Urinary bladder (tissue), 4 donors: ENCODE measurements around the gene TRERF1. TPM values are rescaled to one million over a fixed set of nuclear protein-coding genes. Genes with fewer than 3 reads are reported as not detected.

Experiments used
- DNase-seq: peaks from one replicate; pipeline ENCODE4 v3.0.0-alpha.2; 2015; ENCODE audit errors: extremely low spot score
- H3K27ac ChIP-seq: one replicate; pipeline ENCODE4 v1.5.1; 2013; ENCODE audit warnings: low read depth, mild to moderate bottlenecking, moderate library complexity
- H3K36me3 ChIP-seq: one replicate; pipeline ENCODE4 v1.6.1; 2013; ENCODE audit warnings: mild to moderate bottlenecking, moderate library complexity; ENCODE audit not compliant: insufficient read depth
- H3K4me1 ChIP-seq: one replicate; pipeline ENCODE4 v1.6.1; 2013; ENCODE audit warnings: mild to moderate bottlenecking, moderate library complexity; ENCODE audit not compliant: insufficient read depth
- H3K4me3 ChIP-seq: one replicate; pipeline ENCODE4 v1.5.1; 2013; ENCODE audit warnings: low read depth, low read length
- WGBS: extraction: QIAGEN DNeasy Blood & Tissue Kit; methylation state at CpG from one replicate; pipeline ENCODE4 v1.1.7; 2013; 5-methylcytosine and 5-hydroxymethylcytosine counted together
- polyA plus RNA-seq: library from polyadenylated mRNA; stranded (reverse); fragments of 200-250 nt; gene quantifications from one replicate; pipeline ENCODE4 v1.2.3, GENCODE V29; 2013
- total RNA-seq: library from RNA; depleted of rRNA; stranded (reverse); fragments of >200 nt; gene quantifications from one replicate; pipeline ENCODE4 v1.2.3, GENCODE V29; 2014
- donor health status: healthy with polysubstance abuse.
- donor health status: healthy.

TRERF1 gene
- total and polyA plus RNA-seq, 2 donors = 7.9 to 12.1 TPM

DNA sequence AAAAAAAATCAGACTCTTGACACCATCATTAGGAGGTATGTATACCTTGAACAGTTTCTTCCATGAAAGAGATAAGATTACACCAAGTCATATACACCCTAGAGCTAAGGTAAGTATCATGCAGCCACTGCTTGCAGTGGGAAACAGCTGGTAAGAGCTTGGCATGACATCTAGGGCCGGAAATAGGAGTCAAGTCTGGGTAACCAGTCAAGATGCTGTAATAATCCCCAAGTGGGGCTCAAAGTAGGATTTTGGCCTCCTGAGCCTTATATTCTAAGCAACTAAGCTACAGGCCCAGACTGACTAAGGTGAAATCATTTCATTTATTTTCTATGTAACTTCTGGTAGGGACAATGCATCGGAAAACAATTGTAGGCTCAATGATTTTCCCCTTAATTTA lies 23.9 kb downstream of the TRERF1 start:
- Histone ChIP-seq H3K36me3 (no peaks in the 10 kb centered on the region), H3K4me1 (peaks cover 2% of the 10 kb centered on the region), H3K27ac (no peak overlapping the region), H3K4me3 (no peak overlapping the region)
- WGBS = 81% methylated on average over 2 of the region's 2 CpGs
- no peak for DNase-seq

DNA sequence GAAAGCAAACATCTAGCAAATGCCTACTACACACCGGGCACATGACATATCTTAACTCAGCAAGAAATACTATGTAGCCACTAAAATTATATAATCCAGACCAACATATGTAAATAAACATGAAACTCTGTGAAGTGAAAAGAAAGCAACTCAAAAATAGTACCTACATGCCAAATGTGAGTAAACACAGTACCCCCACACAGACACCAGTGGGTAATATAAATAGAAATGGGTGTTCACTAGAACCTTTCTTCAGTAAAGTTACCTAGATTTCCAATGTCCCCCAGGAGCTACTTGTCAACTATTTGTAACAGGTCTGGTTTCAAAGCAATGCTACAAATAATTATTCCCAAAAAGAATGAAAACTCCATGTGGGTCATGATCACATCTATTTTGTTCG lies 25.5 kb downstream of the TRERF1 start:
- 86% methylated on average over 2 of the region's 2 CpGs for WGBS
- H3K4me1 ChIP-seq = peaks cover 2% of the 10 kb centered on the region
- H3K4me3 ChIP-seq = no peak overlapping the region
- H3K36me3 ChIP-seq = no peaks in the 10 kb centered on the region
- no peak for DNase-seq
- H3K27ac ChIP-seq = no peak overlapping the region

DNA sequence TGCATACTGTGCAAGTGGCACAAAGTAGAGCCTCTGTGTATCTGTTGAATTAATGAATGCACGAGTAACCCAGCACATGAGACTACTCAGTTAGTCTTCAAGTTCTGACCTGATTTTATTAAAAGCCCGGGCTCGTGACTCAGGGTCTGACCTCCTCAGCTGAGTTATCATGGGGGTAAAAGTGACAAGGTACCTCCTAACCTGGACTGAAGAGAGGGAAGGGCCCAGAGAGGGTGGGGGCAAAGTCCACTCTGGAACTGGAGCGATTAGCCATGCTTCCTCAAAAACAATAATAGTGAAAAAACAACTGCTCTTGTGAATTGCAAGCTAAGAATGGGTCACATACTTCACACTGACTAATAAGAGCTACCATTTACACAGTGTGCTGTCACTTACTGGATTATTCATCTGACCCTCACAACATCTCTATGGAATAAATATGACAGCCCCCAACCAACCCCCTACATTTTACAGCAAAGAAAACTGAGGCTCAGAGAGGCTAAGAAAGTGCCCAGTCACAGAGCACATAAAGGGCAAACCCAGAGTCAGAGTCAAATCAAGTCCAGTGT lies 26.7 kb downstream of the TRERF1 start:
- WGBS = 70% methylated on average over 4 of the region's 4 CpGs
- no peak for DNase-seq
- Histone ChIP-seq H3K36me3 (no peaks in the 10 kb centered on the region), H3K4me3 (no peak overlapping the region), H3K4me1 (peaks cover 2% of the 10 kb centered on the region), H3K27ac (no peak overlapping the region)

DNA sequence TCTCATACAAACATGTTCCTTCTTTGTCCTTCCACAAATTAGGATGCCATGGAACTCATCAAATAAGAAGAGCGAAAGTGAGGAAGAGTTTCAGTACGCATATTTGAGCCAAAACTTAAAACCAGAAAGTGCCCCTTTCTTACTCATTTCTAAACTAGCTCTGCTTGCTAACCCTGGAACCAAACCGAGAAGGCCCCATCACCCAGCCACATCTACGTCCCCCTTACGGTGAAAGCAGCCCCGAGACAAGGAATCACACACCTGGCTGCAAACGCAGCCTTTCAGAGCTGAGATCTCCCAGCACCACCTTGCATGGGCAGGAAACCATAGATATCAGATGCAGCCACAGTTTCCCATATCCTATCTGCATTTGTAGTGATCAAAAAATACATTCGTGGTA lies 28.5 kb downstream of the TRERF1 start:
- no peak for DNase-seq
- Histone ChIP-seq H3K4me3 (no peak overlapping the region), H3K4me1 (no peaks in the 10 kb centered on the region), H3K36me3 (no peaks in the 10 kb centered on the region), H3K27ac (no peak overlapping the region)
- 87% methylated on average over 8 of the region's 8 CpGs for WGBS

DNA sequence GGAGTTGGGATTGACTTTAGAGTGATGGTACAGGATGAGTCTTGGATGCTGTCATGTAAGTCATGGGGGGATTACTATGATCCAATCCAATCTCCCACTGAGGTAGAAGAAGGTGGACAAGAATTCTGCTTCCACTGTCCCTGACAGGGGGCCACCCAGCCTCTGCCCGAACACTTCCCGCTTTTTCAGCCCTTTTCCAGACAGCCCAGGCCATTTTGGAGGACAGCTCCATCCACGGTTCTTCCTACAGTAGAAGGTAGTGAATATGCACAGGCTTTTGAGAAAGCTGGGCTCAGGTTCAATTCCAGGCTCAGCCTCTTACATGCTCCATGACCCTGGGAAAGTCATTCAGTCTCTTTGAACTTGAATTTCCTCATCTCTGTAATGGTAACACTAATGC lies 31.0 kb downstream of the TRERF1 start:
- DNase-seq = no peak
- no peak overlapping the region for H3K4me3 ChIP-seq
- H3K27ac ChIP-seq = no peak overlapping the region
- H3K36me3 ChIP-seq = no peaks in the 10 kb centered on the region
- WGBS = 99% methylated on average over 3 of the region's 3 CpGs
- H3K4me1 ChIP-seq = no peaks in the 10 kb centered on the region

DNA sequence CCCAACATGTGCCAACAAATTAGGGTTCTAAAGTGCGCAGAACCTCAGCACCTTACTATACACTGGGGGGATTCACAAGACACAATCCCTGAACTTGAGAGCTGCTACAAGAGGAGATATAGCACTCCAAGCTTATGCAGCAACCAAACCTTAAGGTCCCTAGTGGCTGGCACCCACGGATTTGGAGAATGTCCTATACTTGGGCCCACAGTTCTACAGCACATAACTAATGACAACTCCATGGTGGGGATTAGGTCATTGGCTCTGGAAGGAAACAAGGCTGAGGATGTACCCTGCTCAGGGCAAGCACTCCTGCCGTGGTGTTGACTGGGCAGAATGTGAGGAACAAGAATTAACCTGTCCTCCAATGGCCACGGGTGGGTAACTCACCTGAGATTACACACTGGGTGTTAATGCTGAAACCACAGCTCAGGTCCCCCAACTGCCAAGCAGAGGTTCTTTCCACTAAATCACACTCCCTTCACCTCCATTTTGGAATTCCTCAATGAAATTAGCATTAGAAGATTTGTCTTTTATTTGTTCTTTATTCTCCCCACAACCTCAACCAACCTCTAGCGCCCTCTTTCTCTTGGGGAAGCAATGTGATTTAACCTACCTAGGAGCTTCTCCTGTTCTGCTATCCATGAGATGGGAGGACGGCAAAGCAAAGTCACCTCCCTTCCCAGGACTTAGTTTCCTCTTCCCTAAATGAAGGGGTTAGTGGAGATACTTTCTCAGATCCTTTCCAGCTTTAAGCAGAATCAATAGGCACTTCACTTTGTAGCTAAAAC lies 32.0 kb downstream of the TRERF1 start:
- H3K4me3 ChIP-seq = no peak overlapping the region
- H3K27ac ChIP-seq = no peak overlapping the region
- WGBS = 86% methylated on average over 6 of the region's 6 CpGs
- DNase-seq = no peak
- no peaks in the 10 kb centered on the region for H3K36me3 ChIP-seq
- no peaks in the 10 kb centered on the region for H3K4me1 ChIP-seq

DNA sequence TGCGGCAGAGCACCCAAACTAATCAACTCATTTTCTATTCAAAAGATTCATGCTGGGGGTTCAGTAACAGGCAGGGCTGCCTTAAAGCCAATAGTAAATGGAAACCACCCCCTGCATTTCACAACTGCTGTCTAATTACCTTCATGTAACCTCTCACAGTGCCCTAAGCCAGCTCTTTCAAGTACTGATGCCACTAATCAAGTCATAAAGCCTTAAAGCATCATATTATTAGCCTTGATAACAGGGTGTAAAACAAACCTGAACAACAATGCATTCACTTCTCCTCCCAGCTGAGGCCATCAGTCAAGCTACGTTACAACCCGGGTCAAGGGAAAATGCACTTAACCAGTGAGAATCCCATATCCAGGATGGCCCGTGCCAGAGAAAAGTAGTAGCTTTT lies 33.0 kb downstream of the TRERF1 start:
- DNase-seq = no peak
- 83% methylated on average over 4 of the region's 4 CpGs for WGBS
- no peak overlapping the region for H3K27ac ChIP-seq

DNA sequence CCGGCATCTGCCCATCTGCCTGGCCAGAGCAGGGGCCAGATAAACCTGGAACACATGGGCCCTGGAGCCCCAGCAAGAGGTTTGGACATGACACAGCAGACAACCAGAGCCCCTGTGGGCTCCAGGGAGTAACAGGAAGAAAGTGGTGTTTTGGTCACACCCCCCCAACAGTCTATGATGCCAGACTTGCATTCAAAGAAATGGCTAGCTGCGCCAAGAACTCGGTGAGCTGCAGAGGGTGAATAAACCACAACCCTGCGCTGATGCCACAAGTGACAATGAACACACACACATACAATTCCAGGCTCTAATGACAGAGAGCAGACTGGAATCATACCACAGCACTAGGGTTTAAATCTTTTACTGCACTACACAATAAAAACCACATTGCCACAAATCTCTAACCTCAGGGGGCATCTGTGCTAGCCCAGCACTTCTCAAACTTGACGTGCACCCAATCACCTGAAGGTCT lies 34.0 kb downstream of the TRERF1 start:
- H3K4me3 ChIP-seq = no peak overlapping the region
- no peaks in the 10 kb centered on the region for H3K4me1 ChIP-seq
- WGBS = 77% methylated on average over 5 of the region's 5 CpGs

More for the DNA sequence above, 33.0 kb downstream of the TRERF1 start:
- H3K4me1 ChIP-seq = no peaks in the 10 kb centered on the region
- no peak overlapping the region for H3K4me3 ChIP-seq
- no peaks in the 10 kb centered on the region for H3K36me3 ChIP-seq

DNA sequence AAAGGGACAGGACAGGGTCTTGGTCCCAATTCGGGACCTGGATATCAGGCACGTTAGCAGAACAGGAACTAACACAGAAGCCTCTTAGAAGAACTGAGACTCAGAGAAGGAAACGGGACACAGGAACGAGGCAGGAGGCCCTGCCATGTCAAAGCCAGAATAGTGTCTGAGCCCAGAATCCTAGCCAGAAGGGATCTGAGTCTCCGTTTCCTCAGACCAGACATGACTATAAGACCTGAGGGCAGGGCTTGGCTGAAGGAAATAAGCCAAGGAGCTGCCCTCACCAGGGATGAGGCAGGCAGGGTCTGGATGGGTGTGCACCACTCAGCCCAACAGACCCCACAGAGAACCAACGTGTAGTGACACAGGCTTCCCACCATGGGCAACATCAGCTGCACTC lies 40.3 kb downstream of the TRERF1 start:
- 73% methylated on average over 6 of the region's 6 CpGs for WGBS
- Histone ChIP-seq H3K4me3 (no peak overlapping the region), H3K27ac (no peak overlapping the region), H3K4me1 (peaks cover 1% of the 10 kb centered on the region), H3K36me3 (no peaks in the 10 kb centered on the region)
- DNase-seq = no peak

More for the DNA sequence above, 34.0 kb downstream of the TRERF1 start:
- Histone ChIP-seq H3K27ac (no peak overlapping the region), H3K36me3 (no peaks in the 10 kb centered on the region)
- DNase-seq = no peak

DNA sequence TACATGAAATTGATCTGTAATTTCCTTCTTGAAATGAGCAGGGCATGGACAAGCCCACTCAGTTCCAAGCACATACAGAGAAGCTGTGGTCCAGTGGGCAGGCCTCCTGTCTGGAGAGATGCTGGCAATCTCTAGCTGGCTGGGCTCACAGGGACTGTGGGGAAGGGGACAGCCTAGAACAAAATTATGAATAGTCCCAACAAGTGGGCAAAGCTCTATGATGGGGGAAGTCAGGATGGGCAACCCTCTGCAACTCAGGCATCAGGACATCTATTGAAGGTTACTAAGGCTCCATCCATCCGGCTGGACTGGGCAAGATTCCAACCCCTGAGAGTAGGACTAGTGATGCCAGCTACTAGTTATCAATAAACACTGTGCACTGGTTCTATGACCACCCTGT lies 40.9 kb downstream of the TRERF1 start:
- DNase-seq = no peak
- Histone ChIP-seq H3K4me3 (no peak overlapping the region), H3K27ac (no peak overlapping the region), H3K4me1 (peaks cover 1% of the 10 kb centered on the region), H3K36me3 (no peaks in the 10 kb centered on the region)
- 75% methylated on average over 1 of the region's 1 CpG for WGBS

DNA sequence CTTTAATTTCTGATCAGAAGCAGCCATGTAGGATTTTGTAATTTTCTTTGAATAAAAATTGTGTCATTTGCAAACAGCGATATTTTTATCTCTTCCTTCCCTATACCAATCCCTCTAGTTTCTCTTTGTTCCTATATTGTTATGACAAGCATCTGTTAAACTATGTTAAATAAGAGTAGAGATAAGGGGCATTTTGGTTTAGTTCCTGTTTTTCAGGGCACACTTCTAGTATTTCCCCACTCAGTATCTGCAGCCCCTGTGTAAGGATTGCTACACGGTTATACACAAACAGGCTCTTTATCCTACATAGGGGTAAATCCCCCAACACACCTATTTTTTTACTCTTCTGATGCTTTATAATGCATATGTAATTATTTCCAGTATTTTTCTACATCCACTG lies 42.1 kb downstream of the TRERF1 start:
- Histone ChIP-seq H3K27ac (no peak overlapping the region), H3K4me3 (no peak overlapping the region), H3K4me1 (peaks cover 1% of the 10 kb centered on the region), H3K36me3 (no peaks in the 10 kb centered on the region)
- no peak for DNase-seq
- 79% methylated on average over 2 of the region's 2 CpGs for WGBS

DNA sequence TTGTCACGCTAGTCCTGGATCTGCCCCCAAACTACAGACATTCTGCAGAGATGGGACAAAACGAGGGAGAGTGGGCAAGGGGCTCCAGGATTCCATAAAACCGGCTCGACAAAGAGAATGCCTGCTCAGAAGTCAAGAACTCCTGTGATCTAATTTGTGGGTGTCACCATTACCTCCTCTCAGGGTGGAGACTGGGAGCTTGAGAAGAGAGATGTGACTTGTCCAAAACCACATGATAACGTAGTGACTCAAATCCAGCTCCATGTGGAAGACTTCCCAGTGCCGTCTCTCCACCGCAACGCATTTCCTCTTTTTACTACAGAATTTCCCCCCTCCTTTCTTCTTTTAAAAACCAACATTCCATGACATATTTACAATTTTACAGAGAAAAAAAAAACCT lies 44.3 kb downstream of the TRERF1 start:
- peaks cover 3% of the 10 kb centered on the region for H3K4me1 ChIP-seq
- no peak overlapping the region for H3K4me3 ChIP-seq
- 56% methylated on average over 8 of the region's 8 CpGs for WGBS
- no peak overlapping the region for H3K27ac ChIP-seq
- H3K36me3 ChIP-seq = no peaks in the 10 kb centered on the region
- no peak for DNase-seq

DNA sequence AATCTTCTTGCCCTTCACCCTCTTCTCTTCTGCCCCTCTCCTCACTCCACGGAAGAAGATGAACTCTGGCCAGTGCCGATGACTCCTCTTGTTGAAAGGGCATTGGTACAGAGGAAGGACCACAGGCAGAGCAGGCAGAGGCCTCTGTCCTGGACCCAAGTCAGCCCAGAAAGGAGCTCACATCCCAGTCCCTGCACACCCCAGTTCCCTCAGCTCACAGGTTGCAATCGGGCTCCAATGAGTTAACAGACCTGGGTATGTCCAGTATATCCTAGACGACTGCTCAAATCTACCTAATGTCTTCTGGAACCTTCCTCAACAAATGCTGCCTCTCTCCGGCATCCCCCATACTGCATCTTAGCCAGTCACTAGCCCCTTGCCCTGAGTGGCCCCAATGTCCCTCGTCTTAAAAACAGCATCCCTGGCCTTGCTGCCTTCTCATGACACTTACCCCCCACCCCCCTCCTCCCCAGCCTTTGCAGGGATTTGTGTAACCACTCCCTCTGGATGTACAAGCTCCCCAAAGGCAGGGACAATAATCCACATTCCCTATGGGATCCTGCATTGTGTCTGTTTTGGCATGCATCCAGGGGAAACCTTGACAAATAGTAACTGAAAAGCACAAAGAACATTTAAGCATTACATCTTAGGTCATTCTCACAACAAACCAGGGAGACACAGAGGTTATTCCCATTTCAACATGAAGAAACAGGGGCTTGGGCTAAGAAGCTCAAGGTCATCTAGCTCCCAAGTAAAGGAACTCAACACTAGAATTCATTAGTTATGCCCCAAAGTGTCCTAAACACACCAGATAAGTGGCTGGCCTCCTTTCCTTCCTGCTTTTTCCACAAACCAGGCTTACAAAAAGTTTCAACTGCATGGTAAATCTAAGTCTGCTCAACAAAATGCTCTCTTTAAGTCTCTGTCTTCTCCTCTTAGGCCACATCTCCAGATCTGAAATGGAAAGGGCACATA lies 45.1 kb downstream of the TRERF1 start:
- 81% methylated on average over 6 of the region's 6 CpGs for WGBS
- Histone ChIP-seq H3K4me1 (peaks cover 3% of the 10 kb centered on the region), H3K36me3 (no peaks in the 10 kb centered on the region), H3K27ac (no peak overlapping the region), H3K4me3 (no peak overlapping the region)
- no peak for DNase-seq
